GM19240 (cell line): Measurements from ENCODE around the gene FBXO44.

Source experiments
- DNase-seq: peaks from one replicate; pipeline ENCODE4 v3.0.0; 2011; ENCODE audit warnings: low spot score; ENCODE audit not compliant: insufficient read length

FBXO44 gene

GRCh38 chr1:11708554-11709350, 54.1 kb downstream of the FBXO44 start:
- DNase-seq, result no peak

GRCh38 chr1:11711490-11711889, 56.8 kb downstream of the FBXO44 start:
- no peak for DNase-seq

GRCh38 chr1:11712285-11712684, 57.6 kb downstream of the FBXO44 start:
- DNase-seq, result no peak
